K562 treated with DMSO at 1 percent for 12 hours (cell line): Measurements from ENCODE around the gene RETREG3. TPM values are rescaled to one million over a fixed set of nuclear protein-coding genes. Genes with fewer than 3 reads are reported as not detected.

Experiments used
- total RNA-seq: library from RNA; unstranded; fragments of 300-600 nt; gene quantifications from 2 replicates; pipeline ENCODE4 v1.2.3, GENCODE V29; 2022; ENCODE audit not compliant: insufficient read depth

RETREG3 gene
- total RNA-seq: 14.6 and 33.4 TPM in 2 replicates

GRCh38 chr17:42609182-42609813, at the start of gene RETREG3, which contains the start of gene TUBG1:
RETREG3 (minus strand) TSS chr17:42609374; CDS start chr17:42609324, 50 bp downstream.
TUBG1 (plus strand) TSS chr17:42609683; CDS start chr17:42609738, 55 bp downstream.

GRCh38 chr17:42577532-42578281, 31.5 kb downstream of the RETREG3 start, which contains the start of gene PSMC3IP:
PSMC3IP (minus strand) TSS chr17:42577729; CDS start chr17:42577686, 43 bp downstream.

GRCh38 chr17:42566883-42567573, 42.1 kb downstream of the RETREG3 start, which contains the start of gene MLX:
MLX (plus strand) TSS chr17:42567100; CDS start chr17:42567125, 25 bp downstream.

GRCh38 chr17:42561897-42562387, 47.2 kb downstream of the RETREG3 start, which contains the start of gene COASY:
COASY (plus strand) TSS chr17:42562148; CDS start chr17:42562623, 475 bp downstream.

GRCh38 chr17:42552736-42553135, 56.4 kb downstream of the RETREG3 start, which contains the start of gene HSD17B1:
HSD17B1 (plus strand) TSS chr17:42552923; CDS start chr17:42552934, 11 bp downstream.

GRCh38 chr17:42536048-42536371, 73.2 kb downstream of the RETREG3 start, which contains the start of gene NAGLU:
NAGLU (plus strand) TSS chr17:42536241; CDS start chr17:42536273, 32 bp downstream.

Other genes starting within 250 kb of the RETREG3 start
- gene STAT3, start 220.9 kb downstream of the RETREG3 start, total RNA-seq: 36.3 and 84.1 TPM in 2 replicates
- 47.5 and 64.4 TPM in 2 replicates for gene CAVIN1, start 186.1 kb downstream of the RETREG3 start, total RNA-seq
- 35.7 and 74.8 TPM in 2 replicates for gene ATP6V0A1, start 150.5 kb downstream of the RETREG3 start, total RNA-seq
- 13.4 and 17.2 TPM in 2 replicates for gene NAGLU, start 73.1 kb downstream of the RETREG3 start, total RNA-seq
- gene HSD17B1, start 56.5 kb downstream of the RETREG3 start, total RNA-seq: 5.9 and 6.6 TPM in 2 replicates
- gene COASY, start 47.2 kb downstream of the RETREG3 start, total RNA-seq: 88.6 and 138 TPM in 2 replicates
- gene MLX, start 42.3 kb downstream of the RETREG3 start, total RNA-seq: 27.7 and 48.9 TPM in 2 replicates
- 38.2 and 56.8 TPM in 2 replicates for gene PSMC3IP, start 31.6 kb downstream of the RETREG3 start, total RNA-seq
- gene TUBG1, start 309 bp upstream of the RETREG3 start, total RNA-seq: 113 and 147 TPM in 2 replicates
- gene TUBG2, start 49.9 kb upstream of the RETREG3 start, total RNA-seq: not detected in 2 replicates
- 43.8 and 49.4 TPM in 2 replicates for gene PLEKHH3, start 67.6 kb upstream of the RETREG3 start, total RNA-seq
- gene CCR10, start 72.5 kb upstream of the RETREG3 start, total RNA-seq: 9.2 and 13.7 TPM in 2 replicates
- gene CNTNAP1, start 73.2 kb upstream of the RETREG3 start, total RNA-seq: 0.24 and 2.2 TPM in 2 replicates
- gene EZH1, start 135.7 kb upstream of the RETREG3 start, total RNA-seq: 9.5 and 29.4 TPM in 2 replicates
- gene RAMP2, start 151.9 kb upstream of the RETREG3 start, total RNA-seq: not detected in 2 replicates
- 138 and 158 TPM in 2 replicates for gene VPS25, start 164.1 kb upstream of the RETREG3 start, total RNA-seq
- 2.8 and 9.5 TPM in 2 replicates for gene WNK4, start 171.2 kb upstream of the RETREG3 start, total RNA-seq
- 65.3 and 74.5 TPM in 2 replicates for gene COA3, start 189.3 kb upstream of the RETREG3 start, total RNA-seq
- gene CNTD1, start 189.5 kb upstream of the RETREG3 start, total RNA-seq: 0.37 and 0.66 TPM in 2 replicates
- 26.2 and 52.7 TPM in 2 replicates for gene BECN1, start 214.9 kb upstream of the RETREG3 start, total RNA-seq
- gene PSME3, start 224.0 kb upstream of the RETREG3 start, total RNA-seq: 61.1 and 143 TPM in 2 replicates
- gene AOC2, start 235.2 kb upstream of the RETREG3 start, total RNA-seq: 1.1 and 4.3 TPM in 2 replicates
- gene AOC3, start 241.8 kb upstream of the RETREG3 start, total RNA-seq: 1.1 and 3.4 TPM in 2 replicates